Aortic smooth muscle cell (primary cell): ENCODE measurements around the gene KRTAP4-6. TPM values are rescaled to one million over a fixed set of nuclear protein-coding genes. Genes with fewer than 3 reads are reported as not detected.

Source experiments
- total RNA-seq: library from RNA; depleted of rRNA; stranded (reverse); fragments of >200 nt; gene quantifications from 2 replicates; pipeline ENCODE4 v1.2.3, GENCODE V29; 2014

KRTAP4-6 gene
- total RNA-seq = not detected in 2 replicates

DNA sequence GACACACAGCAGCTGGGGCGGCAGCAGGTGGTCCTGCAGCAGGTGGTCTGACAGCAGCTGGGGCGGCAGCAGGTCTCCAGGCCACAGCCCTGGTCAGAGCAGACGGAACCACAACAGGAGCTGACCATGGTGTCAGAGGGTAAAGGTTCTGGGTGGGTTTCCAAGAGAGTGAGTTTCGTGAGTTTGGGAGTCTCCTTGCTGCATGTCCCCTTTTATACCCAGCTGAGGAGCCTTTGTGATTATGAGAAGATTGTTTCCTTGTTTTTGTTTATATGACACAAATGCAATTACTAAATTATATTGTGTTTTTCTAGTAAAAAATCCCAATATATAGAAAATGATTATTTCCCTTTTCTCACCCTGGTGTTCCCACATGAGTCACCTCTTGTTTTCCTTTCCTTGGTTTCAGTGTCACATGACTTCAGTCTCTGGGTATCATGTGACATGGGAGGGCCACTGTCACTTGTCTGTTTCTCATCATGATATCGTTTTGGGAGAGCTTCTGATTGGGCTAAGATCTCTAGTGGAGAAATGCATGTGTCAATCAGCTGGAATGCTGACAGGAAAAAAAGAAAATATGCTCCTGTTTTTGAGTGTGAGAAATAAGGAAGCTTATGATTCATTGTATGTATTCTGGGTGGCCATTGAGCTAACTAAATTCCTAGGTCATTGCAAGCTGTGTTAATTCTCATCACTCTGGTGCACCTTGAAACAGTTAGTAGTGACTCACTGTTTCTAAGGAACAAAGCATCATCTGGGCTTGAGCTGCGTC is at the start of gene KRTAP4-6:
Gene KRTAP4-6 (minus strand): TSS at position 185 of the 772 bp plus-strand sequence. CDS start 57 bp downstream, at position 128.

DNA sequence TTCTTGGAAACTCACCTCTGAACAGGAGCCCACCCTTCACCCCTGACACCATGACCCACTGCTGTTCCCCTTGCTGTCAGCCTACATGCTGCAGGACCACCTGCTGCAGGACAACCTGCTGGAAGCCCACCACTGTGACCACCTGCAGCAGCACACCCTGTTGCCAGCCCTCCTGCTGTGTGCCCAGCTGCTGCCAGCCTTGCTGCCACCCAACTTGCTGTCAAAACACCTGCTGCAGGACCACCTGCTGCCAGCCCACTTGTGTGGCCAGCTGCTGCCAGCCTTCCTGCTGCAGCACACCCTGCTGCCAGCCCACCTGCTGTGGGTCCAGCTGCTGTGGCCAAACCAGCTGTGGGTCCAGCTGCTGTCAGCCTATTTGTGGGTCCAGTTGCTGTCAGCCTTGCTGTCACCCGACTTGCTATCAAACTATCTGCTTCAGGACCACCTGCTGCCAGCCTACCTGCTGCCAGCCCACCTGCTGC is 49.5 kb upstream of the KRTAP4-6 start, which contains the start of gene KRTAP9-1:
Gene KRTAP9-1 (plus strand): TSS at position 51 of the 482 bp plus-strand sequence. CDS start 0 bp downstream, at position 51.

DNA sequence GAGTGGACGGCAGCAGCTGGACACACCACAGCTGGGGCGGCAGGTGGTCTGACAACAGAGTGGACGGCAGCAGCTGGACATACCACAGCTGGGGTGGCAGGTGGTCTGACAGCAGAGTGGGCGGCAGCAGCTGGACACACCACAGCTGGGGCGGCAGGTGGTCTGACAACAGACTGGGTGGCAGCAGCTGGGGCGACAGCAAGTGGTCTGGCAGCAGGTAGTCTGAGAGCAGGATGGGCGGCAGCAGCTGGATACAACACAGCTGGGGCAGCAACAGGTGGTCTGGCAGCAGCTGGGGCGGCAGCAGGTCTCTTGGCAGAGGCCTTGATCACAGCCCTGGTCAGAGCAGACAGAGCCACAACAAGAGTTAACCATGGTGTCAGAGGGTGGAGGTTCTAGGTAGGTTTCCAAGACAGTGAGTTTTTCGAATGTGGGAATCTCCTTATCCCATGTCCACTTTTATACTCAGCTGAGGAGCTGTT is 44.2 kb upstream of the KRTAP4-6 start, which contains the start of gene KRTAP4-1:
Gene KRTAP4-1 (minus strand): TSS at position 432 of the 482 bp plus-strand sequence. CDS start 57 bp downstream, at position 375.

DNA sequence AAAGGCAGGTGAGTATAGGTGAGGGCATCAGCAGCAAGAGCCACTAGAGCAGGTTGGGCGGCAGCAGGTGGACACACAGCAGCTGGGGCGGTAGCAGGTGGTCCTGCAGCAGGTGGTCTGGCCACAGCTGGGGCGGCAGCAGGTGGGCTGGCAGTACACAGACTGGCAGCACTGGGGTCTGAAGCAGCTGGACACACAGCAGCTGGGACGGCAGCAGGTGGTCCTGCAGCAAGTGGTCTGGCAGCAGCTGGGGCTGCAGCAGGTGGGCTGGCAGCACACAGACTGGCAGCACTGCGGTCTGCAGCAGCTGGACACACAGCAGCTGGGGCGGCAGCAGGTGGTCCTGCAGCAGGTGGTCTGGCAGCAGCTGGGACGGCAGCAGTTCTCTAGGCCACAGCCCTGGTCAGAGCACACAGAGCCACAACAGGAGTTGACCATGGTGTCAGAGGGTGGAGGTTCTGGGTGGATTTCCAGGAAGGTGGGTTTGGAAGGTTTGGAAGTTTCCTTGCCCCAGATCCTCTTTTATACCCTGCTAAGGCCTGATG is 37.5 kb upstream of the KRTAP4-6 start, which contains the start of gene KRTAP4-2:
Gene KRTAP4-2 (minus strand): TSS at position 495 of the 545 bp plus-strand sequence. CDS start 57 bp downstream, at position 438.

DNA sequence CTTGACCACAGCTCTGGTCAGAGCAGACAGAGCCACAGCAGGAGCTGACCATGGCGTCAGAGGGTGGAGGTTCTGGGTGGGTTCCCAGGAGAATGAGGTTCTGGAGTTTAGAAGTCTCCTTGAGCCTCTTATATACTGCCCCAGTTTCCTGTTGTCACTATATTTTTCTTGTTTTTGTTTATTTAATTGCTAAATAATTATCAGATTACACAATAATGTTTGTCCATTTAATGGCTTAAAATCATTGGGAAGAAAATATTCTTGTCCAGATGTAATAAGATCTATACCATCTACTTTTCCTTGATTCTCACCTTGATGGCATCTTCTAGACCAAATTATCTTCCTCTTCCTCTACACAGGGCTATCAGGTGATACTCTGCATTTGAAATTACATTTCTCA is 27.8 kb upstream of the KRTAP4-6 start, which contains the start of gene KRTAP4-3:
Gene KRTAP4-3 (minus strand): TSS at position 101 of the 400 bp plus-strand sequence. CDS start 49 bp downstream, at position 52.

DNA sequence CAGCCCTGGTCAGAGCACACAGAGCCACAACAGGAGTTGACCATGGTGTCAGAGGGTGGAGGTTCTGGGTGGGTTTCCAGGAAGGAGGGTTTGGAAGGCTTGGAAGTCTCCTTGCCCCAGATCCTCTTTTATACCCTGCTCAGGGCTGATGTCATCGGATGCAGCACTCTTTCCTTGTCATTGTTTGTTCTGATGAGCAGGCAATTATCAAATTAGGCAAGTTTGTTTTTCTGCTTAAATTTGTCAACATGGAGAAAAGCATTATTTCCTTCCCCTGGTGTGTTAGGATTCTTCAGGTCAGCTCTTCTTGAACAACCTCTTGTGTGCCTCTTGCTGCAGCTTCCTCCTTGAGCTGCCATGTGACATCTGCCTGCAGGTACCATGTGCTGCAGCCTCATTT is 20.3 kb upstream of the KRTAP4-6 start, which contains the start of gene KRTAP4-4:
Gene KRTAP4-4 (minus strand): TSS at position 101 of the 400 bp plus-strand sequence. CDS start 57 bp downstream, at position 44.

DNA sequence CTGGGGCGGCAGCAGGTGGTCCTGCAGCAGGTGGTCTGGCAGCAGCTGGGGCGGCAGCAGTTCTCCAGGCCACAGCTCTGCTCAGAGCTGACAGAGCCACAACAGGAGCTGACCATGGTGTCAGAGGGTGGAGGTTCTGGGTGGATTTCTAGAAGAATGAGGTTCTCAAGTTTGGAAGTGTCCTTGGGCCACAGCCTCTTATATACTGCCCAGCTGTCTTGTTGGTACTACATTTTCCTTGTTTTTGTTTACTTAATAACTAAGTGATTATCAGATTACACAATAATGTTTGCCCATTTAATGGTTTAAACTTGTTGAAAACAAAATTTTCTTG is 9.3 kb upstream of the KRTAP4-6 start, which contains the start of gene KRTAP4-5:
Gene KRTAP4-5 (minus strand): TSS at position 174 of the 334 bp plus-strand sequence. CDS start 58 bp downstream, at position 116.

DNA sequence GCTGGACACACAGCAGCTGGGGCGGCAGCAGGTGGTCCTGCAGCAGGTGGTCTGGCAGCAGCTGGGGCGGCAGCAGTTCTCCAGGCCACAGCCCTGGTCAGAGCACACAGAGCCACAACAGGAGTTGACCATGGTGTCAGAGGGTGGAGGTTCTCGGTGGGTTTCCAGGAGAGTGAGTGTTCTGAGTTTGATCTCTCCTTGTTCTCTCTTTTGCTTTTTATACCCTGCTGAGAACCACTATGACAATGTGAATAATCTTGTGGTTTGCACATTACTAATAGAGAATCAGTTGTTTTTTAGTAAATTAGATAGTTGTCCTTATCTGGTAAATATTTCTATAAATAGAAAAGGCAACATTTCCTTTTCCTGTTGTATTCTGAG is 16.4 kb downstream of the KRTAP4-6 start, which contains the start of gene KRTAP4-12:
Gene KRTAP4-12 (minus strand): TSS at position 192 of the 381 bp plus-strand sequence. CDS start 60 bp downstream, at position 132.

DNA sequence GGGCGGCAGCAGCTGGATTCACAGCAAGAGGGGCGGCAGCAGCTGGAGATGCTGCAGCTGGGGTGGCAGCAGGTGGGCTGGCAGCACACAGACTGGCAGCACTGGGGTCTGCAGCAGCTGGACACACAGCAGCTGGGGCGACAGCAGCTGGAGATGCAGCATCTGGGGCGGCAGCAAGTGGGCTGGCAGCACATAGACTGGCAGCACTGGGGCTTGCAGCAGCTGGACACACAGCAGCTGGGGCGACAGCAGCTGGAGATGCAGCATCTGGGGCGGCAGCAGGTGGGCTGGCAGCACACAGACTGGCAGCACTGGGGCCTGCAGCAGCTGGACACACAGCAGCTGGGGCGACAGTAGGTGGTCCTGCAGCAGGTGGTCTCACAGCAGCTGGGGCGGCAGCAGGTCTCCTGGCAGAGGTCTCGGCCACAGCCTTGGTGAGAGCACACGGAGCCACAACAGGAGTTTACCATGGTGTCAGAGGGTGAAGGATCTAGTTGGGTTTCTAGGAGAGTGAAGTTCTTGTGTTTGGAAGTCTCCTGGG is 22.4 kb downstream of the KRTAP4-6 start, which contains the start of gene KRTAP4-11:
Gene KRTAP4-11 (minus strand): TSS at position 528 of the 541 bp plus-strand sequence. CDS start 58 bp downstream, at position 470.

DNA sequence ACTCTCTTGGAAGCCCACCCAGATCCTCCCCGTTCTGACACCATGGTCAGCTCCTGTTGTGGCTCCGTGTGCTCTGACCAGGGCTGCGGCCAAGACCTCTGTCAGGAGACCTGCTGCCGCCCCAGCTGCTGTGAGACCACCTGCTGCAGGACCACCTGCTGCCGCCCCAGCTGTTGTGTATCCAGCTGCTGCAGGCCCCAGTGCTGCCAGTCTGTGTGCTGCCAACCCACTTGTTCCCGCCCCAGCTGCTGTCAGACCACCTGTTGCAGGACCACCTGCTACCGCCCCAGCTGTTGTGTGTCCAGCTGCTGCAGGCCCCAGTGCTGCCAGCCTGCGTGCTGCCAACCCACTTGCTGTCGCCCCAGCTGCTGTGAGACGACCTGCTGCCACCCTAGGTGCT is 35.0 kb downstream of the KRTAP4-6 start, which contains the start of gene KRTAP4-9:
Gene KRTAP4-9 (plus strand): TSS at position 43 of the 400 bp plus-strand sequence. CDS start 0 bp downstream, at position 43.

DNA sequence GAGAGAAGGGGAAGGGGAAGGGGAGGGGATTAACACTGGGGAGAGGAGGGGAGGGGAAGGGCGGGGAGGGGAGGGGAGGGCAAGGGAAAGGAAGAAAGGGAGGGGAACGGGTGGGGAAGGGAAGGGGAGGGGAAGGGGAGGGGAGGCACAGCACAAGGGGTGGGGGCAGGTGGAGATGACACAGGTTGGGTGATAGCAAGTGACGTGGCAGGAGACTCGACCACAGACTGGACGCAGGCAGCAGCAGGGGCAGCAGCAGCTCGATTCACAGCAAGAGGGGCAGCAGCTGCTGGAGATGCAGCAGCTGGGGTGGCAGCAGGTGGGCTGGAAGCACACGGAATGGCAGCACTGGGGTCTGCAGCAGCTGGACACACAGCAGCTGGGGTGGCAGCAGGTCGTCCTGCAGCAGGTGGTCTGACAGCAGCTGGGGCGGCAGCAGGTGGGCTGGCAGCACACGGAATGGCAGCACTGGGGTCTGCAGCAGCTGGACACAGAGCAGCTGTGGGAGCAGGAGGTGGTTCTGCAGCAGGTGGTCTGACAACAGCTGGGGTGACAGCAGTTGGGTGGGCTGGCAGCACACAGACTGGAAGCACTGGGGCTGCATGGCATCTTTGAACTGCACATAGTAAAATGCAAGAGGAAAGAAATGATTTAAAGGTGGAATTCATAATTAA is 38.6 kb downstream of the KRTAP4-6 start, which contains the start of gene KRTAP4-16:
Gene KRTAP4-16 (minus strand): TSS at position 624 of the 674 bp plus-strand sequence. CDS start 0 bp downstream, at position 624.

DNA sequence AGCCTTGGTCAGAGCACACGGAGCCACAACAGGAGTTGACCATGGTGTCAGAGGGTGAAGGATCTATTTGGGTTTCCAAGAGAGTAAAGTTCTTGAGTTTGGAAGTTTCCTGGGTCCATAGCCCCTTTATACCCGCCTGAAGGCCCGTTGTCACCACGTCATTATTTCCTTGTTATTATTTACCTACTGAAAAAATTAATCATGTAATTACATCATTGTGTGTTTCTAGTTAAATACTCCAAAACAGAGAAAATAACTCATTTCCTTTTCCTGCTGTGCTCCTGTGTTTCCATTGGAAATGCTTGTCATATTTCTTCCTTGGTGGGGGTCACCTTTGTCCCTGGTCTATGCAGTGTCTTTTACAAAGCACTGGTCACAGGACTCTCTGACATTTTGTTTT is 42.3 kb downstream of the KRTAP4-6 start, which contains the start of gene KRTAP4-8:
Gene KRTAP4-8 (minus strand): TSS at position 101 of the 400 bp plus-strand sequence. CDS start 58 bp downstream, at position 43.

Other genes starting within 250 kb of the KRTAP4-6 start
- gene KRT23, start 202.9 kb downstream of the KRTAP4-6 start, total RNA-seq = not detected in 2 replicates
- not detected in 2 replicates for gene KRT39, start 173.6 kb downstream of the KRTAP4-6 start, total RNA-seq
- not detected in 2 replicates for gene KRT40, start 156.2 kb downstream of the KRTAP4-6 start, total RNA-seq
- gene KRTAP3-3, start 146.4 kb downstream of the KRTAP4-6 start, total RNA-seq = not detected in 2 replicates
- not detected in 2 replicates for gene KRTAP3-2, start 140.6 kb downstream of the KRTAP4-6 start, total RNA-seq
- not detected in 2 replicates for gene KRTAP3-1, start 131.4 kb downstream of the KRTAP4-6 start, total RNA-seq
- not detected in 2 replicates for gene KRTAP1-5, start 113.3 kb downstream of the KRTAP4-6 start, total RNA-seq
- gene KRTAP1-4, start 110.3 kb downstream of the KRTAP4-6 start, total RNA-seq = not detected in 2 replicates
- gene KRTAP1-3, start 105.7 kb downstream of the KRTAP4-6 start, total RNA-seq = not detected in 2 replicates
- not detected in 2 replicates for gene KRTAP1-1, start 99.1 kb downstream of the KRTAP4-6 start, total RNA-seq
- gene KRTAP2-1, start 93.2 kb downstream of the KRTAP4-6 start, total RNA-seq = not detected in 2 replicates
- gene KRTAP2-2, start 85.3 kb downstream of the KRTAP4-6 start, total RNA-seq = not detected in 2 replicates
- gene KRTAP2-3, start 80.4 kb downstream of the KRTAP4-6 start, total RNA-seq = not detected in 2 replicates
- gene KRTAP2-4, start 74.7 kb downstream of the KRTAP4-6 start, total RNA-seq = not detected in 2 replicates
- not detected in 2 replicates for gene KRTAP4-7, start 56.4 kb downstream of the KRTAP4-6 start, total RNA-seq
- not detected in 2 replicates for gene KRTAP4-8, start 42.4 kb downstream of the KRTAP4-6 start, total RNA-seq
- gene KRTAP4-16, start 38.3 kb downstream of the KRTAP4-6 start, total RNA-seq = not detected in 2 replicates
- not detected in 2 replicates for gene KRTAP4-9, start 35.2 kb downstream of the KRTAP4-6 start, total RNA-seq
- gene KRTAP4-11, start 22.2 kb downstream of the KRTAP4-6 start, total RNA-seq = not detected in 2 replicates
- gene KRTAP4-12, start 16.4 kb downstream of the KRTAP4-6 start, total RNA-seq = not detected in 2 replicates
- not detected in 2 replicates for gene KRTAP4-5, start 9.3 kb upstream of the KRTAP4-6 start, total RNA-seq
- gene KRTAP4-4, start 20.2 kb upstream of the KRTAP4-6 start, total RNA-seq = not detected in 2 replicates
- gene KRTAP4-3, start 27.7 kb upstream of the KRTAP4-6 start, total RNA-seq = not detected in 2 replicates
- not detected in 2 replicates for gene KRTAP4-2, start 37.7 kb upstream of the KRTAP4-6 start, total RNA-seq
- not detected in 2 replicates for gene KRTAP4-1, start 44.4 kb upstream of the KRTAP4-6 start, total RNA-seq
- not detected in 2 replicates for gene KRTAP9-1, start 49.3 kb upstream of the KRTAP4-6 start, total RNA-seq
- gene KRTAP9-2, start 86.1 kb upstream of the KRTAP4-6 start, total RNA-seq = not detected in 2 replicates
- not detected in 2 replicates for gene KRTAP9-3, start 91.9 kb upstream of the KRTAP4-6 start, total RNA-seq
- not detected in 2 replicates for gene KRTAP9-8, start 97.5 kb upstream of the KRTAP4-6 start, total RNA-seq
- not detected in 2 replicates for gene KRTAP9-4, start 109.1 kb upstream of the KRTAP4-6 start, total RNA-seq
- gene KRTAP9-9, start 114.8 kb upstream of the KRTAP4-6 start, total RNA-seq = not detected in 2 replicates
- not detected in 2 replicates for gene KRTAP9-6, start 124.8 kb upstream of the KRTAP4-6 start, total RNA-seq
- gene KRTAP9-7, start 135.2 kb upstream of the KRTAP4-6 start, total RNA-seq = not detected in 2 replicates
- gene KRTAP29-1, start 162.3 kb upstream of the KRTAP4-6 start, total RNA-seq = not detected in 2 replicates
- gene KRTAP16-1, start 168.8 kb upstream of the KRTAP4-6 start, total RNA-seq = not detected in 2 replicates
- not detected in 2 replicates for gene KRTAP17-1, start 175.2 kb upstream of the KRTAP4-6 start, total RNA-seq
- gene KRT33A, start 210.3 kb upstream of the KRTAP4-6 start, total RNA-seq = not detected in 2 replicates
- gene KRT33B, start 229.3 kb upstream of the KRTAP4-6 start, total RNA-seq = not detected in 2 replicates
- not detected in 2 replicates for gene KRT34, start 241.8 kb upstream of the KRTAP4-6 start, total RNA-seq